GM18907 (cell line): Measurements from ENCODE around the gene DLGAP1.

ENCODE experiments used
- ATAC-seq: cut with Tn5 transposase; IDR thresholded peaks from one replicate; pipeline ENCODE4 v1.9.1; 2021; ENCODE audit warnings: mild to moderate bottlenecking, moderate library complexity; ENCODE audit not compliant: unreplicated experiment

The DLGAP1 gene

GRCh38 chr18:3794537-3795348 lies 660.4 kb downstream of the DLGAP1 start:
- no peak for ATAC-seq

GRCh38 chr18:3793545-3793944 lies 661.6 kb downstream of the DLGAP1 start:
- no peak for ATAC-seq

- ATAC-seq = no peak
These were observed 662.0 kb downstream of the DLGAP1 start for GRCh38 chr18:3793111-3793510.

GRCh38 chr18:3792711-3793110 lies 662.4 kb downstream of the DLGAP1 start:
- ATAC-seq = no peak

GRCh38 chr18:3791238-3791637 lies 663.9 kb downstream of the DLGAP1 start:
- ATAC-seq = no peak

GRCh38 chr18:3790703-3791102 lies 664.4 kb downstream of the DLGAP1 start:
- ATAC-seq = no peak

GRCh38 chr18:3789525-3789924 lies 665.6 kb downstream of the DLGAP1 start:
- no peak for ATAC-seq

- ATAC-seq = no peak
These were observed 670.2 kb downstream of the DLGAP1 start for GRCh38 chr18:3784949-3785348.

- ATAC-seq = no peak
These were observed 672.2 kb downstream of the DLGAP1 start for GRCh38 chr18:3782901-3783300.

GRCh38 chr18:3777719-3778118 lies 677.4 kb downstream of the DLGAP1 start:
- ATAC-seq = no peak

GRCh38 chr18:3777122-3777521 lies 678.0 kb downstream of the DLGAP1 start:
- no peak for ATAC-seq

GRCh38 chr18:3775996-3776395 lies 679.1 kb downstream of the DLGAP1 start:
- no peak for ATAC-seq

- ATAC-seq = no peak
These were observed 681.8 kb downstream of the DLGAP1 start for GRCh38 chr18:3773303-3773702.

GRCh38 chr18:3771121-3771971 lies 683.8 kb downstream of the DLGAP1 start:
- ATAC-seq = peak; percentile 97

GRCh38 chr18:3761266-3761665 lies 693.8 kb downstream of the DLGAP1 start:
- no peak for ATAC-seq

GRCh38 chr18:3760741-3761140 lies 694.4 kb downstream of the DLGAP1 start:
- no peak for ATAC-seq

GRCh38 chr18:3759099-3759498 lies 696.0 kb downstream of the DLGAP1 start:
- ATAC-seq = no peak

- ATAC-seq = no peak
These were observed 696.6 kb downstream of the DLGAP1 start for GRCh38 chr18:3758531-3758930.

GRCh38 chr18:3757361-3757760 lies 697.7 kb downstream of the DLGAP1 start:
- ATAC-seq = no peak

- ATAC-seq = no peak
These were observed 702.0 kb downstream of the DLGAP1 start for GRCh38 chr18:3753106-3753505.

- ATAC-seq = no peak
These were observed 707.0 kb downstream of the DLGAP1 start for GRCh38 chr18:3748086-3748485.
